Measurements from ENCODE around the gene CINP. TPM values are rescaled to one million over a fixed set of nuclear protein-coding genes. Genes with fewer than 3 reads are reported as not detected.

Gene CINP
- total RNA-seq, 1 donor from 2014 or later, result 25.9 TPM

GRCh38 chr14:102316743-102317563, 45.7 kb downstream of the CINP start:
- DNase-seq, result peak; percentile 95
- Mint-ChIP-seq H3K9me3 (ENCODE audit: unreplicated experiment) (peaks cover 27% of the 10 kb centered on the region), H3K27me3 (ENCODE audit: unreplicated experiment) (peaks cover 35% of the 10 kb centered on the region), H3K4me3 (ENCODE audit: unreplicated experiment) (peak overlapping the region; percentile 93), H3K4me1 (ENCODE audit: low read depth, unreplicated experiment) (peaks cover 11% of the 10 kb centered on the region), H3K36me3 (ENCODE audit: unreplicated experiment) (no peaks in the 10 kb centered on the region), H3K27ac (ENCODE audit: unreplicated experiment) (peak overlapping the region; percentile 98)
- TF ChIP-seq CTCF (IDR thresholded peaks at IDR 0.05; ENCODE audit: partially characterized antibody, unreplicated experiment), result peak; percentile 84

GRCh38 chr14:102316338-102316742, 46.4 kb downstream of the CINP start:
- Mint-ChIP-seq H3K9me3 (ENCODE audit: unreplicated experiment) (peaks cover 27% of the 10 kb centered on the region), H3K4me1 (ENCODE audit: low read depth, unreplicated experiment) (peaks cover 11% of the 10 kb centered on the region), H3K4me3 (ENCODE audit: unreplicated experiment) (peak overlapping the region; percentile 93), H3K27me3 (ENCODE audit: unreplicated experiment) (peaks cover 35% of the 10 kb centered on the region), H3K36me3 (ENCODE audit: unreplicated experiment) (no peaks in the 10 kb centered on the region), H3K27ac (ENCODE audit: unreplicated experiment) (peak overlapping the region; percentile 98)
- no peak for TF ChIP-seq CTCF (IDR thresholded peaks at IDR 0.05; ENCODE audit: partially characterized antibody, unreplicated experiment)
- DNase-seq, result no peak

- H3K4me1 Mint-ChIP-seq (ENCODE audit: low read depth, unreplicated experiment), result peaks cover 11% of the 10 kb centered on the region
- no peak for DNase-seq
- H3K27ac Mint-ChIP-seq (ENCODE audit: unreplicated experiment), result no peak overlapping the region
- no peaks in the 10 kb centered on the region for H3K36me3 Mint-ChIP-seq (ENCODE audit: unreplicated experiment)
- peaks cover 36% of the 10 kb centered on the region for H3K27me3 Mint-ChIP-seq (ENCODE audit: unreplicated experiment)
- H3K9me3 Mint-ChIP-seq (ENCODE audit: unreplicated experiment), result peaks cover 27% of the 10 kb centered on the region
- no peak for TF ChIP-seq CTCF (IDR thresholded peaks at IDR 0.05; ENCODE audit: partially characterized antibody, unreplicated experiment)
- peak overlapping the region; percentile 89 for H3K4me3 Mint-ChIP-seq (ENCODE audit: unreplicated experiment)
These were observed 47.6 kb downstream of the CINP start for GRCh38 chr14:102315121-102315520.

GRCh38 chr14:102314242-102315011, 48.3 kb downstream of the CINP start:
- peaks cover 35% of the 10 kb centered on the region for H3K27me3 Mint-ChIP-seq (ENCODE audit: unreplicated experiment)
- peak overlapping the region; percentile 89 for H3K4me3 Mint-ChIP-seq (ENCODE audit: unreplicated experiment)
- peaks cover 27% of the 10 kb centered on the region for H3K9me3 Mint-ChIP-seq (ENCODE audit: unreplicated experiment)
- H3K36me3 Mint-ChIP-seq (ENCODE audit: unreplicated experiment), result no peaks in the 10 kb centered on the region
- peak; percentile 86 for DNase-seq
- peak overlapping the region; percentile 33 for H3K27ac Mint-ChIP-seq (ENCODE audit: unreplicated experiment)
- H3K4me1 Mint-ChIP-seq (ENCODE audit: low read depth, unreplicated experiment), result peaks cover 11% of the 10 kb centered on the region
- TF ChIP-seq CTCF (IDR thresholded peaks at IDR 0.05; ENCODE audit: partially characterized antibody, unreplicated experiment), result peak; percentile 97
